Stomach smooth muscle (tissue), 2 donors: ENCODE results near the gene ANKRD12.
A peak's percentile ranks its signal among the peaks of the same experiment; 100 is the strongest.
"Not testable (repeated sequence)": the region's sequence is repeated elsewhere in the genome, so short reads cannot be mapped to it uniquely, and the experiment has no call there.

Experiments
- H3K27ac ChIP-seq: one replicate; pipeline ENCODE4 v1.7.0; 2013; ENCODE audit warnings: mild to moderate bottlenecking, low read length, inconsistent platforms
- H3K27me3 ChIP-seq, 2 donors: one replicate each; pipeline ENCODE4 v1.7.0; 2013; ENCODE audit warnings: low read length in 2 of 2; ENCODE audit not compliant: insufficient read depth in 2 of 2, control insufficient read depth in 1 of 2
- H3K36me3 ChIP-seq, 2 donors: one replicate each; pipeline ENCODE4 v1.7.0; 2013; ENCODE audit warnings: low read length in 2 of 2; ENCODE audit not compliant: control insufficient read depth in 2 of 2, insufficient read depth in 2 of 2
- H3K4me1 ChIP-seq: one replicate; pipeline ENCODE4 v1.7.0; 2013; ENCODE audit warnings: low read length; ENCODE audit not compliant: control insufficient read depth, insufficient read depth
- H3K4me3 ChIP-seq, 2 donors: one replicate each; pipeline ENCODE4 v1.7.0; 2013; ENCODE audit warnings: low read length in 2 of 2
- H3K9ac ChIP-seq, 2 donors: one replicate each; pipeline ENCODE4 v1.7.0; 2013; ENCODE audit warnings: low read length in 2 of 2, mild to moderate bottlenecking in 1 of 2
- H3K9me3 ChIP-seq, 2 donors: one replicate each; pipeline ENCODE4 v1.7.0; 2013; ENCODE audit warnings: low read length in 2 of 2; ENCODE audit not compliant: control insufficient read depth in 2 of 2
- donor health status: healthy.
- donor health status: Pancreatic carcinoma.

Gene ANKRD12

GRCh38 chr18:9136315-9137155, at the start of gene ANKRD12:
ANKRD12 (plus strand) TSS chr18:9136781; CDS start chr18:9182433, 45,652 bp downstream.
- peaks cover 4 to 5% of the 10 kb centered on the region in 2 donors for H3K36me3 ChIP-seq
- no peaks in the 10 kb centered on the region for H3K27me3 ChIP-seq
- H3K4me3 ChIP-seq, result peak within 1 kb of the TSS; percentile 93 to 94
- H3K9ac ChIP-seq, result peak within 1 kb of the TSS; percentile 83 to 92
- peaks cover 11% of the 10 kb centered on the region for H3K4me1 ChIP-seq
- H3K9me3 ChIP-seq, result no peaks in the 10 kb centered on the region
- peak within 1 kb of the TSS; percentile 88 for H3K27ac ChIP-seq

- Histone ChIP-seq H3K27me3 (no peaks in the 10 kb centered on the region), H3K9me3 (no peaks in the 10 kb centered on the region), H3K36me3 (no peaks in the 10 kb centered on the region), H3K27ac (no peak overlapping the region), H3K9ac (no peak overlapping the region), H3K4me1 (no peaks in the 10 kb centered on the region), H3K4me3 (no peak overlapping the region)
These were observed 49.4 kb upstream of the ANKRD12 start for GRCh38 chr18:9087144-9087543.

GRCh38 chr18:9088252-9088651, 48.3 kb upstream of the ANKRD12 start:
- no peaks in the 10 kb centered on the region for H3K36me3 ChIP-seq
- no peak overlapping the region for H3K27ac ChIP-seq
- no peak overlapping the region for H3K4me3 ChIP-seq
- no peaks in the 10 kb centered on the region for H3K9me3 ChIP-seq
- H3K4me1 ChIP-seq, result no peaks in the 10 kb centered on the region
- H3K27me3 ChIP-seq, result no peaks in the 10 kb centered on the region
- H3K9ac ChIP-seq, result no peak overlapping the region

- H3K36me3 ChIP-seq, H3K27ac ChIP-seq, H3K27me3 ChIP-seq, H3K9ac ChIP-seq, H3K4me3 ChIP-seq, H3K4me1 ChIP-seq, H3K9me3 ChIP-seq: not testable (repeated sequence)
These were observed 47.9 kb upstream of the ANKRD12 start for GRCh38 chr18:9088727-9089126.

GRCh38 chr18:9090578-9090977, 46.0 kb upstream of the ANKRD12 start:
- no peak overlapping the region for H3K4me3 ChIP-seq
- H3K27ac ChIP-seq, result no peak overlapping the region

GRCh38 chr18:9091066-9091476, 45.5 kb upstream of the ANKRD12 start:
- Histone ChIP-seq H3K9me3 (no peaks in the 10 kb centered on the region), H3K4me1 (peaks cover 12% of the 10 kb centered on the region), H3K9ac (no peak overlapping the region), H3K4me3 (no peak overlapping the region), H3K27me3 (no peaks in the 10 kb centered on the region), H3K36me3 (no peaks in the 10 kb centered on the region), H3K27ac (no peak overlapping the region)

More at GRCh38 chr18:9090578-9090977, 46.0 kb upstream of the ANKRD12 start:
- Histone ChIP-seq H3K9me3 (no peaks in the 10 kb centered on the region), H3K9ac (no peak overlapping the region), H3K4me1 (peaks cover 12% of the 10 kb centered on the region), H3K36me3 (no peaks in the 10 kb centered on the region), H3K27me3 (no peaks in the 10 kb centered on the region)

GRCh38 chr18:9092665-9093064, 43.9 kb upstream of the ANKRD12 start:
- Histone ChIP-seq H3K27me3 (no peaks in the 10 kb centered on the region), H3K4me3 (no peak overlapping the region), H3K9me3 (no peaks in the 10 kb centered on the region), H3K9ac (no peak overlapping the region), H3K4me1 (peaks cover 19% of the 10 kb centered on the region), H3K36me3 (no peaks in the 10 kb centered on the region), H3K27ac (no peak overlapping the region)

- H3K27ac ChIP-seq, H3K27me3 ChIP-seq, H3K9ac ChIP-seq, H3K9me3 ChIP-seq, H3K4me3 ChIP-seq, H3K36me3 ChIP-seq: not testable (repeated sequence)
- H3K4me1 ChIP-seq, result peaks cover 20% of the 10 kb centered on the region
These were observed 43.5 kb upstream of the ANKRD12 start for GRCh38 chr18:9093109-9093508.

- Histone ChIP-seq H3K9ac (peak overlapping the region; percentile 21 to 22), H3K4me1 (peaks cover 20% of the 10 kb centered on the region), H3K36me3 (no peaks in the 10 kb centered on the region), H3K27me3 (no peaks in the 10 kb centered on the region), H3K4me3 (peak overlapping the region in 1 of 2 donors; percentile 9), H3K27ac (peak overlapping the region; percentile 85), H3K9me3 (no peaks in the 10 kb centered on the region)
These were observed 42.0 kb upstream of the ANKRD12 start for GRCh38 chr18:9094307-9095226.

- peak overlapping the region; percentile 85 for H3K27ac ChIP-seq
- peak overlapping the region in 1 of 2 donors; percentile 9 for H3K4me3 ChIP-seq
- peaks cover 20% of the 10 kb centered on the region for H3K4me1 ChIP-seq
These were observed 41.1 kb upstream of the ANKRD12 start for GRCh38 chr18:9095297-9096006.

More at GRCh38 chr18:9095297-9096006, 41.1 kb upstream of the ANKRD12 start:
- Histone ChIP-seq H3K9ac (peak overlapping the region; percentile 21), H3K36me3 (no peaks in the 10 kb centered on the region), H3K27me3 (no peaks in the 10 kb centered on the region), H3K9me3 (no peaks in the 10 kb centered on the region)
